Measurements from ENCODE around the gene RRBP1.

RRBP1 gene

DNA sequence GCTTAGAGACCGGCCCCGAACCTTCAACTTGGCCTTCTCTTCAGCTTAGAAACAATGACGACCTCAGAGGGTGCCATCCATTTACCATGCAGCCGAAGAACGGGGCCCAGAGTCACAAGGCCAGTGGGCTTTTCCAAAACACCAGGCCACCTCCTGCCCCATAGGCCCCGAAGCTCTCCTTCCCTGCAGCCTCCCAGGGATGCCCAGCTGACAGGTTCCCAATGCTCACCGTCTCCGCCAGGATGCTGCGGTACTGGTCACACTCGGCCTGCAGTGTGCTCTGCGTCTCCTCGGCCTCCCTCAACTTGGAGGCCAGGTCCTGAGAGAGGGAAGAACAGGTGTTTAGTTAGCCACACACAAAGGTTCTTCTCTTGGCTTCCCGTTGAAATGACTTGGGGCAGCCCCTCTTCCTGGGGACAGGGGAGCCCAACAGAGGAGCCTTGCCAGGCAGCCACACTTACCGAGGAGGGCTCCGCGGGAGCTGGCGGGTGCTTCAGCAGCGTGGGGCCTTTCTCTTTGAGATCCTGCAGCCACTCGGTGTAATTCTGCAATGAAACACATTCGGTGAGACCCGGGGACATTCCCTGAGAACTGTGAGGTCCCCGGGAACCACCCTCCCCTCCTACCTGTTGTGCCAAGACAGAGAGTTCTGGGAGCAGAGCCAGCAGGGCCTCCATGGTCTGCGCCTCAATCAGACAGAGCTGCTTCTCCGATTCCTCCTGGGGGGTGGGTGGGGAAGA lies 60.6 kb downstream of the RRBP1 start:
- no peaks in the 10 kb centered on the region for H3K27me3 Mint-ChIP-seq
- H3K36me3 Mint-ChIP-seq = peaks cover 3% of the 10 kb centered on the region
- H3K27ac Mint-ChIP-seq = no peak overlapping the region

DNA sequence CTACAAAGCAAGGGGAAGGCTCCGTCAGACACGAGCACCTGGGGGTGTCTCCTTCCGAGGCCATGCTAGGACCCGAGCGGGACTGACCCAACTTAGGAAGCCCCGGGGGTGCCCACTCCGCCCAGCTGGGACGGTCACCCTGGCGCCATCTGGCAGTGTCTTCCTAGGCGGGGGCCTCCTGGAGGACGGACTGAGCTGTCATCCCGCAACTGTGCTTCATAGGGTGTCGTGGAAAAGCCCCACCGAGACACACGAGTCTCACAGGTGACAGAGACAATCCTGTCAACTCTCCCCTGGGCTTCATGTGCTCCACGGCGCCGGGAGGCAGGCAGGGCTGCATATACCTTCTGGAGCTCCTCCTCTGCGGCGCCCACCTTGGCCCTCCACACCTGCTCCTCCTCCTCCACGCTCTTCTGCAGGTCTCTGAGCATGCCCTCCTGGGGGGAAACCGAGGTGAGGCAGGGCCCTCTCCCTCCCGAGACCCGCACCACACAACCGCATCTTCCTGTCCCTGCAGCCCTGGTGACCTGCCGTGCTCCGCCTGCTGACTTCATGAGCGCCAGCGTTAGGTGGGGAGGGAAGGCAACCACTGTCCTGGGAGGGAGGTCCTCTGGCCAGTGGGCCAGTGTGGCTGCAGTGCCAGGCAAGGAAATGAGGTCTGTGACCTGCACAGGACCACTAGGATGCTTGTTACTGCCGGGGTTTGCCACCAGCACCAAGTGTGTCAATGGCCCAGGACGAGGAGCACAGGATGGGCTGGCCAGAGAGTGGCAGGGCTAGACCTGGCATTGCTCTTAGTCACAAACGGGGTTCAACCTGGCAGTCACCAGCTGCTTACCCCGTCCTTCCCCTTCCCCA lies 61.4 kb downstream of the RRBP1 start:
- H3K27ac Mint-ChIP-seq = no peak overlapping the region
- H3K9me3 Mint-ChIP-seq = no peaks in the 10 kb centered on the region
- no peaks in the 10 kb centered on the region for H3K36me3 Mint-ChIP-seq
- no peak overlapping the region for H3K4me3 Mint-ChIP-seq
- no peaks in the 10 kb centered on the region for H3K27me3 Mint-ChIP-seq
- H3K4me1 Mint-ChIP-seq = no peaks in the 10 kb centered on the region

More for the DNA sequence above, 60.6 kb downstream of the RRBP1 start:
- Mint-ChIP-seq H3K4me3 (no peak overlapping the region), H3K4me1 (no peaks in the 10 kb centered on the region), H3K9me3 (no peaks in the 10 kb centered on the region)

DNA sequence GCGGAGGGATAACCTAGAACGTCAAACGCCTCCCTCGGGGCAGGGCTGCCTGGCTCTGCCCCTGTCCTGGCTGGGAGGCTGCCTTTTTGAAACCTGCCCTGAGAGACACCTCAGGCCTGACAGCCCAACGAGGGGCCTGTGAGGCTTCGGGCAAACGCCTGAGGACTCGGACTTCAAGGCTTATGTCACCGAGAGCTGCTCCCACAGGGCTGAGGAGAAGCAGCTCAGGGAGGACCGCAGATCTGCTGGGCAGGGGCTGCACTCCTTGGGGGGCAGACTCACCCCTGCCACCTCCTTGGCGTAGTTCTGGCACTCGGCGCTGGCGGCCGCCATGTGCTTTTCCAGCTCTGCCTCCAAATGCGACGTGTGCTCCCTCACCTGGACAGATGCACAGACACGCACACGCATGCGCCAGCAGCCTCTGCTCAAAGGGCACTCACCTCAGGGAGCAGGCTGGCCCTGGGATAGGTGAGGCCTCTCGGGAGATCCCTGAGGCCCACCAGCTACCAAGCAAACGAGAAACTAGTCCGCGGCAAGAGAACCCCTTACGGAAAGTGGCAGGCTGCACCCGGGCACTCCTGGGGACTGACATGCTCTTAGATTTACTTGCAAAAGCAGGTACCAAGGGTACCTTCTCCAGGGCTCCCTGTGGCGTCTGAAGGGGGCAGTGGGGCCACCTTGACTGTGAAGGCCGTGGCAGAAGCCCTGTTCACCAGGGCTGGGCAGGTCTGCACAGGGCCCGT lies 62.5 kb downstream of the RRBP1 start:
- Mint-ChIP-seq H3K4me3 (no peak overlapping the region), H3K9me3 (no peaks in the 10 kb centered on the region), H3K27me3 (no peaks in the 10 kb centered on the region), H3K27ac (no peak overlapping the region), H3K36me3 (no peaks in the 10 kb centered on the region), H3K4me1 (no peaks in the 10 kb centered on the region)

DNA sequence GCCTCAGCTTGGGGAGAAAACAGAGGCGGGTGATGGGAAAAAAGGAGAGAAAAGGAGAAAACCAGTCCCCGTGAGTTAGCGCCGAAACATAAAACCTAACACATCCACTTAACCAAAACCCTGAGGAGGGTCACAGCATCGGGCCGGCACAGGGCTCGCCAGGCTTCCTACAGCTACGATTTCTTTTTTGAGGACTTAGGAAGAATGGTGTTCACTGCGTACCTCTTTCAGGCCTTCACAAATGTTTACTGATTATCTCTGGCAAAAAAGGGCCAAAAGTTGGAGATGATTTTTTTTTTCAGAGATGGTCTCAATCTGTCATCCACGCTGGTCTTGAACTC lies 63.4 kb downstream of the RRBP1 start:
- Mint-ChIP-seq H3K4me1 (no peaks in the 10 kb centered on the region), H3K4me3 (no peak overlapping the region), H3K9me3 (no peaks in the 10 kb centered on the region), H3K27me3 (no peaks in the 10 kb centered on the region), H3K36me3 (no peaks in the 10 kb centered on the region), H3K27ac (no peak overlapping the region)

DNA sequence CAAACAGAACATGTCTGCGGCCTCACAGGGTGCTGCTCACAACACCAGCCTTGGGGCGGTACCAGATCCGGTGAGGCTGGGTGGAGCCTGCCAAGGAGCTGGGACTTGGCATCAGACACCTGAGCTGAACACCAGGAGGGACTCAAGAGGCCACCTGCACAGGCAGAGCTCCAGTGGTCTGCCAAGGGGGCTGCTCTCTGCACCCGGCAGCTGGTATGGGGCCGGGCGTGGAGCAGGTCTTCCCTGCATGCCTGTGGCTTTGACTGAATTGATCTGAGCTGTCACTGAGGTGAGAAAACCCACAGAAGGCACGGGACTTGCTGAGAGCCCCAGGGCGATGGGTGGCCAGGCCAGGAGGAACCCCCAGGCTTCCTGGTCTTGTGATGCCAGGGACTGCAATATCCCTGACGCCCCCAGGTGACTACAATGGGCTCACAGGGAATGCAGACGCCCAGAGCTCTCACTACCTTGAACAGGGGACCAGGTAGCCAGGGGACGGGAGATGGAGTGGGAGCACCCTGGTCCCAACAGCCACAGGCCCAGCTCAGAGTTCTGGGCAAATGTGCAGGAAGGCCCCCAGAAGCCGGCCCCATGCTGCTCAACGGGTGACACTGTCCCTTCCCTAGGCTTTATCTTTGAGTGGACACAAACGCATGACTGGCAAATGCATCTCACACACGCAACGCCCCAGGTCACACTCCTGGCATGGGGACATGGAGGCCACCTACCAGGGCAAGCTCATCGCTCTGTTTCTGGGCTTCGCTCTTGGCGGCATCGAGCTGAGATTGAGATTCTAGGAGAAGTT lies 64.0 kb downstream of the RRBP1 start:
- Mint-ChIP-seq H3K27ac (no peak overlapping the region), H3K36me3 (no peaks in the 10 kb centered on the region), H3K4me3 (no peak overlapping the region), H3K9me3 (no peaks in the 10 kb centered on the region), H3K27me3 (no peaks in the 10 kb centered on the region), H3K4me1 (no peaks in the 10 kb centered on the region)

DNA sequence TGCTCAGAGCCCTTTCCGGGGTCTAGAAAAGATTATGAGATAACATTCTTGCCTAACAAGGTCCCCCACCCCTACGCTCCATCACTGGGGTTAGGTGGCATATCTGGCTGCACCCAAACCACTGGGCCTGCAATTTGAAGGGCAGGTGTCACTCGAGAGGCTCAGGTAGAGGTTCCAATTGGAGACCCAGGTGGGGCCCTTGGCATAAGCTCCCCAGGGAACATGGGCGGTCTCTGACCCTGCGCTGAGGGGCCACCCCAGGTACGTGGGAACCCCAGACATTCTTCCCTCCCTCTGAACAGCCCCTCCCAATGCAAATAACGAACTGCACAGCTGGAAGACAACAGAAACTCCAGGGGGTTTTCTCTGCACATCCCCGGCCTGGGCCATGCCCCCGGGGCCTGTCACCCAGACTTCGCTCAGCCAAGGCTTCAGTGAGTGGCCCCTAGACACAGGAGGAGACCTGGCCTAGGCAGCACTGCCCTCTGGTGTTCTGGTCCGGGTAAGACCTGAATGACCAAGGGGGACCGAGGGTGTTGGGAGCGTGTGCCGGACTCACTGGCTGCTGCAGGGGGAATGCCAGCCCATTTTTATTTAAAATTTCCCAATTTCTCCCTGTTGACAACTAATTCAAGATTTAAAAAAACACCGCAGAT lies 64.7 kb downstream of the RRBP1 start:
- Mint-ChIP-seq H3K4me3 (no peak overlapping the region), H3K9me3 (no peaks in the 10 kb centered on the region), H3K4me1 (peaks cover 7% of the 10 kb centered on the region), H3K36me3 (no peaks in the 10 kb centered on the region), H3K27me3 (no peaks in the 10 kb centered on the region), H3K27ac (no peak overlapping the region)

DNA sequence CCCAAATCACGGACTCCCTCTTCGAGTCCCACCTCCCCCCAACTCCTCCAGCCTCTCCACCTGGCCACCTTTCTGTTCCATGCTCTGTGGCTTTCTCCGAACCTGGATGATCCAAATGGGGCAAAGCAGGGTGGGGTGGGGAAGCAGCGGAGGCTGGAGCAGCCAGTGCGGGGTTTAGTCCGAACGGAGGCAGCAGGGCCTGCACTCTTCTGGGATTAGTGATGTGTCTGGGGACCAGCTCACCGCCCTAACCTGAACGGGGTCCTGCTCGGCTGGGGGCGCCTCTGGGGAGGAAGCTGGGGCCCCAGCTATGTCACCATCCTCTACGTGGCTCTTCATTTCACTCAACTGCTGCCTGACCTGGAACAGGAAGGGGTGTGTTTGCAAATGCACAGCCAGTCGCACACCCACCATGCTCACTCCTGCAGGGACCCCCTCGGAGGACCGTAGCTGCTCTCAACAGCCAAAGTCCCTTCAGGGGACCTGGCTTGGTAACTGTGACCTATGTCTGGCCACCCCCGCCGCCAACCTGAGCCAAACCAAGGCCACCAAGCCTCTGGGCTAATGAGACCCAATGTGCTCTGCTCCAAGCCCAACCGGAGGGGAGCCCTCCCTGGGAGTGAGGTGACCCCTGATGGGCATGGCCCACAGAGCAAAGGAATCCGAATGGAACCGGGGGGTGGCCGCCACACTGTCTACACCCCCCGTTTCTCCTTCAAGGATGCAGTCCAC lies 65.4 kb downstream of the RRBP1 start:
- no peak overlapping the region for H3K27ac Mint-ChIP-seq
- no peaks in the 10 kb centered on the region for H3K9me3 Mint-ChIP-seq
- H3K4me3 Mint-ChIP-seq = no peak overlapping the region
- peaks cover 9% of the 10 kb centered on the region for H3K4me1 Mint-ChIP-seq
- no peaks in the 10 kb centered on the region for H3K36me3 Mint-ChIP-seq
- no peaks in the 10 kb centered on the region for H3K27me3 Mint-ChIP-seq

DNA sequence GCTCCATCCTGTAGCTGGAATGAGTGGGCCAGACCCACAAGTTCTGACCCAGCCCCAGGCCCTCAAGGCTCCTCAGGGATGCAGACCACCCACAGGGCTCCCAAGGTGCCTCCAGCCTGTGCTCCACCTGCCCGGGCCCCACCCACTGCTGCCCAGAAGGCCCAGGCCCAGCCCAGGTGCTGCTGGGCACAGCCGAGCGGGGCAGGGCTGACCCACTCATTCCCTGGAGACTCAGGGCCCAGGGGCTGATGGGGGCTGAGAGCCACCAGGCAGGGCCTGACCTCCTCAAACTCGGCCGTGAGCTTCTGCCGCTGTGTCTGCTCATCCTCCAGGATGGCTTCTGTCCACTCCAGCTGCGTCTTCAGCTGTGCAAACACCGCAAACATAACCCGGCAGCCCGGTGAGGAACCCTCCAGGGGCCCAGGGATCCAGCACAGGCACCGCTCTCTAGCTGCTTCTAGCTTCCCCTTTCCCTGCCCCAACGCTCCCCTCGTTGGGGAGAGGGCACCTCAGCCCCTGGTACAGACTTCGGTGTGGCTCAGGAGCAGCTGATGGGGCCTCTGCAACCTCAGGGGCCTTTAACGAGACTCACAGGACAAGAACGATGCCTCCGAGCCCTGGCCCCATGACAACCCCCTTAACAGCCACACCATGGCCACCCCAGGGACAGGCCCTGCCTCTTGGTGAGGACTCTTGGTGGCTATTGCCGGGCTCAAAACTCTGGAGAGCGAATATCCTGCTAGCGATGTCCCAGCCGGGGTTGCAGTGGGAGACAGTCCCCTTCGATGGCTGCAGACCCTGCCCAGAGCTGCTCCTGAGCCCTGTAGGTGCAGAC lies 66.2 kb downstream of the RRBP1 start:
- H3K4me1 Mint-ChIP-seq = peaks cover 9% of the 10 kb centered on the region
- H3K27ac Mint-ChIP-seq = no peak overlapping the region

DNA sequence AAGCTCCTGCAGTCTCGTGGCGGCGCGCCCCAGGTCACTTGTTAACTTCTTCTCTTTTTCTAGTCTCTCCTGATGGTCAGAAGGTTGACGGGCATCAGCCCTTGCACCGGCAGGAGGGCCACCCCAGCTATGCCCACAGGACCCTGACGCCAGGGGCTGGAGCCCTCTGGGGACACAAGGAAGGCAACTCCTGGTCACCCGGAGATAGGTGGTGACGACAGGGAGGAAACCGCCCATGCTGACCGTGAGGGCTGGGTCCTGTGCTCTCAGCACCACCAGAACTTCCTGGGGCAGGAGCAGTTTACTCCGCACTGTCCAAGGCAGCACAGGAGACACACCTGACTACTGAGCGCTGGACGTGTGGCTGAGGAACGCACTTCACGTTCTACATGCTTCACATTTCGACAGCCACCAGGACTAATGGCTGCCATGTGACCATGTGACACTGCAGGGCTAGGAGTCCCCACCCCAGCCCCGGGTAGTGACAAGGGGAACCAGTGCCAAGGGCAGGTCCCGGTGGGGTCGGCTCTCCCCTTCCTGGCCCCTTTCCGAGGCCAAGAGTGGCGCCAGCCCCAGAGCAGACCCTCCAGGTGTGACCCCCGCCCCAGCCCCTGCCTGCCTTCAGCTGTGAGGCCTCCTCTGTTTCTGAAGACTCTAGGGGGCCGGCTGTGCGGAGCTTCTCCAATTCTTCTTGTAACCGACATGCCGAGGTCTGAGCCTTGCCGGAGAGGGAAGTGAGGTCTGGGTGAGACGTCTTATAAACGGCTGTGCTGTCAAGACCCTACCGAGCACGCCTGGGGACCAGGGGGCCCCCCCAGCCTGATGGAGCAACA lies 67.0 kb downstream of the RRBP1 start:
- no peaks in the 10 kb centered on the region for H3K27me3 Mint-ChIP-seq
- H3K4me3 Mint-ChIP-seq = no peak overlapping the region
- no peak overlapping the region for H3K27ac Mint-ChIP-seq
- H3K4me1 Mint-ChIP-seq = peaks cover 17% of the 10 kb centered on the region
- no peaks in the 10 kb centered on the region for H3K9me3 Mint-ChIP-seq
- no peaks in the 10 kb centered on the region for H3K36me3 Mint-ChIP-seq

More for the DNA sequence above, 66.2 kb downstream of the RRBP1 start:
- Mint-ChIP-seq H3K36me3 (no peaks in the 10 kb centered on the region), H3K9me3 (no peaks in the 10 kb centered on the region), H3K4me3 (no peak overlapping the region), H3K27me3 (no peaks in the 10 kb centered on the region)

DNA sequence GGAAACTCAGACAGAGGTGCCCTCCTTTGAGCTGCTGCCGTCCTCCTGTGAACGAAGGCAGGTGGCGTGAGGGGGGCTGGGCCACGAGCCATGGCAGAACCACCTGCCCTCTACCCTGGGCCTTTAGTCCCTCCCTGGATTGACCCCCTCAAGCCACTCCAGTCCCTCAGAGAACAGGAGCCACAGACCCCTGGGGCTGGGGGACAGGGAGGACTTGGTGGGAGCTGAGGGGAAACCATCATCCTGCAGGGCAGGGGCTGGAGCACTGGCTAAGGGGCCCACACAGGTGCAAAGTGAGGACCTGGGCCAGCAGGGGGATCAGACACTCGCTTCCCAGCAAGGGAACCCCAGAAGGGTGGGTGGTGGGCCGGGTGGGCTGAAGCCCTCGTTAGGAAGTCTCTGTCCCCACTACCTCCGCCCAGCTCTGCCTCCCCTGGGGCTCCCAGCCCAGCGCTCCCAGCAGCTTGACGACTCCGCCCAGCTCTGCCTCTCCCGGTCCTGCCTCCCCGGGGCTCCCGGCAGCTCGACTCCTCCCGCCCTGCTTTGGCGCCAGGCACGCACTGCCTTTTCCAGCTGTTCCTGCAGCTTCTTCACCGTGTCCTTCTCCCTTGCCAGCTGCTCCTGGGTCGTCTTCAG lies 67.7 kb downstream of the RRBP1 start:
- Mint-ChIP-seq H3K4me3 (no peak overlapping the region), H3K4me1 (peaks cover 24% of the 10 kb centered on the region), H3K9me3 (no peaks in the 10 kb centered on the region), H3K27me3 (no peaks in the 10 kb centered on the region), H3K27ac (peak overlapping the region; percentile 43), H3K36me3 (no peaks in the 10 kb centered on the region)

DNA sequence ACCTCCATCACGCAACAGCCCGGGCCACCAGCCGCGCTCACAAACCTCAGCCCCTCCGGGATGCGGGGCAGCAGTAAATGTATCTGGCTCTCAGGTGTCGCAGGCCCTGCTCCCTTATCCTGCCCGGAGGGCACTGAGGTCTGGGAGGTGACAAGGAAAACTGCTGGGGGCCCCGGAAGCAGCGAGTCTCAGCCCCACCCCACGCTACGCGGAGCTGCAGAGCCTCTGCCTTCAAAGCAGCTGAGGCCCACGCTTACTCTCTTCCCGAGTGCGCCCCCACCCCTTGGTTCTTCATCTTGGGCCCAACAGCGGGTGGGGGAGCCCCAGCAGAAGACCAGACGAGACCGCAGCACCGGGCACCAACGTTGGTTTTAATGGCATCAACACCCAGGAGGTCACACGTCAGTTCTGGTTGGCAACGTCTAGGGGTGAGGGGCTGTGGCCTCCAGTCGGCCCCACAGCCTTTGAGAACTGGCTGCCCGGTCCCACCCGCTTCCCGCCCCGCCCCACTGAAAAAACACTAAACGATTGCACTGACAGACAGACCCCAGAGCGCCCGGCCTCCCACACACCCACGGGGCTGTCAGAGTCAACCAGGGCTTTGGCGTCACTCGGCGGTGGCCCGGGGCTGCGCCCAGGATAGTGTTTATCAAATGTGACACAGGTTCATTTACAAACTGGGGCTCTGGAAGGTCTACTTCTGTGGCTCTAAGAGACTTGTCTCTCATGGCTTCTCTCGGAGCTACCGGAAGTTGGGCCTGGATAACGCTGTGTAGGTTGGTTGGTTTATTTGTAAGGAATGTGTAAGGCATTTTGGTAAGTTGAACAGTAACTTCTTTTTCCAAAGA lies 68.5 kb downstream of the RRBP1 start:
- Mint-ChIP-seq H3K36me3 (no peaks in the 10 kb centered on the region), H3K27ac (peak overlapping the region; percentile 43), H3K4me3 (no peak overlapping the region), H3K4me1 (peaks cover 27% of the 10 kb centered on the region), H3K27me3 (no peaks in the 10 kb centered on the region), H3K9me3 (no peaks in the 10 kb centered on the region)

DNA sequence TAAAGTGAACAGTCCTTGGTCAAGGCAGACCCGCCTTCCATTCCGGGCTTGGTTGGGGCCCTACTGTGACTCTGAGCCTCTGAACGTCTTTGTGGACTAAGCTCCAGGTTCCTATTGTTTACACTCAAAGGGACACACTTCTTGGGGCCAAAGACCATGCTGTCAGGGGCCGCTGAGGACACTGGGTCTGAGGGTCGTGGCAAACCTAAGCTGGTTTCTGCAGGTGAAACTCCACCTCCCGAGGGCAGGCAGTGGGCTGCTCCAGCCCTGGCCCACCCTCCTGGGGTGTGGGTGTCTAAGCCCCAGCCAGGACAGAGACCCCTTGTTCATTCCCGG lies 69.1 kb downstream of the RRBP1 start:
- H3K9me3 Mint-ChIP-seq = no peaks in the 10 kb centered on the region
- H3K36me3 Mint-ChIP-seq = no peaks in the 10 kb centered on the region
- H3K4me3 Mint-ChIP-seq = no peak overlapping the region
- H3K4me1 Mint-ChIP-seq = peaks cover 30% of the 10 kb centered on the region
- peak overlapping the region; percentile 89 for H3K27ac Mint-ChIP-seq
- no peaks in the 10 kb centered on the region for H3K27me3 Mint-ChIP-seq

All from activated naive CD4-positive, alpha-beta T cell treated with anti-CD3 and anti-CD28 coated beads, Interleukin-2, amount 50 U/mL, for 24 hours (primary cell).